AG04449 (cell line): Measurements from ENCODE around the gene EXOC2.
A peak's percentile ranks its signal among the peaks of the same experiment; 100 is the strongest.

Source experiments
- CTCF ChIA-PET: fragments of 350-600 bp; formaldehyde crosslinking; extraction: SDS; loops from one replicate; lab custom pipeline; 2021; ENCODE audit warnings: antibody characterized with exemption; lab: Yijun Ruan, JAX
- POLR2A ChIA-PET: fragments of 400-600, 350-600 bp; formaldehyde crosslinking; extraction: SDS; loops from one replicate; lab custom pipeline; 2020; ENCODE audit warnings: antibody characterized with exemption, inconsistent platforms; lab: Yijun Ruan, JAX
- DNase-seq: peaks from one replicate; pipeline ENCODE4 v3.0.0-alpha.2; 2010; ENCODE audit warnings: low read depth, low spot score
- H3K4me3 ChIP-seq: 2 replicates; pipeline ENCODE4 v1.5.1; 2011; ENCODE audit warnings: low read depth, mild to moderate bottlenecking, control low read depth, low read length
- CTCF ChIP-seq: IDR thresholded peaks from one replicate; pipeline ENCODE4 v1.5.1; 2011; ENCODE audit warnings: mild to moderate bottlenecking, moderate library complexity, low read length, control low read depth, inconsistent platforms; ENCODE audit not compliant: insufficient read depth; ENCODE audit errors: missing control alignments

Gene EXOC2

GRCh38 chr6:686497-686896, 6.4 kb downstream of the EXOC2 start:
- CTCF ChIA-PET: interaction anchor here (0.8 kb wide), 1 partner anchor 10 kb away, joined by 4 read pairs; no protein-coding TSS in a partner anchor
- peak; percentile 49 for TF ChIP-seq CTCF
- DNase-seq: no peak
- POLR2A ChIA-PET: no interaction called here
- H3K4me3 ChIP-seq: no peak overlapping the region

GRCh38 chr6:684831-685636, 7.9 kb downstream of the EXOC2 start:
- DNase-seq: no peak
- CTCF ChIA-PET: interaction anchor here (2.4 kb wide), 1 partner anchor 91 kb away, joined by 11 read pairs; no protein-coding TSS in a partner anchor
- H3K4me3 ChIP-seq: no peak overlapping the region
- POLR2A ChIA-PET: no interaction called here
- TF ChIP-seq CTCF: no peak

- peak overlapping the region; percentile 51 for H3K4me3 ChIP-seq
- peak; percentile 38 for DNase-seq
- CTCF ChIA-PET: interaction anchor here (1.3 to 2.4 kb wide), 5 partner anchors 9 to 90 kb away, joined by 3 to 11 read pairs (median 5); partner anchors contain the start of gene EXOC2
- POLR2A ChIA-PET: interaction anchor here (1.1 kb wide), 1 partner anchor 12 kb away, joined by 3 read pairs; no protein-coding TSS in a partner anchor
- no peak for TF ChIP-seq CTCF
Observed at GRCh38 chr6:683742-684440, 9.0 kb downstream of the EXOC2 start.

GRCh38 chr6:680666-681340, 12.1 kb downstream of the EXOC2 start:
- POLR2A ChIA-PET: no interaction called here
- TF ChIP-seq CTCF: no peak
- H3K4me3 ChIP-seq: no peak overlapping the region
- CTCF ChIA-PET: interaction anchor here (1.2 to 3.0 kb wide), 4 partner anchors 9 to 54 kb away, joined by 3 to 10 read pairs (median 8); no protein-coding TSS in a partner anchor
- no peak for DNase-seq

GRCh38 chr6:680251-680650, 12.7 kb downstream of the EXOC2 start:
- H3K4me3 ChIP-seq: no peak overlapping the region
- TF ChIP-seq CTCF: no peak
- ChIA-PET CTCF (interaction anchor here (1.6 to 3.0 kb wide), 3 partner anchors 8 to 42 kb away, joined by 5 to 10 read pairs (median 10); no protein-coding TSS in a partner anchor), POLR2A (no interaction called here)
- DNase-seq: no peak
